Endothelial cell of umbilical vein (primary cell): Measurements from ENCODE around the gene ITPR2. TPM values are rescaled to one million over a fixed set of nuclear protein-coding genes. Genes with fewer than 3 reads are reported as not detected.

Source experiments
- BruUV-seq: library from RNA; stranded (reverse); fragments of 400-500 nt; replicated peaks from 2 replicates; lab custom pipeline; 2021; lab: Mats Ljungman, UMichigan
- CTCF ChIA-PET: fragments of 300-600, 350-600 bp; sonication (Branson Sonifier 250); formaldehyde crosslinking; loops from one replicate; lab custom pipeline; 2021; ENCODE audit warnings: antibody characterized with exemption, inconsistent platforms; lab: Charles Lee
- POLR2A ChIA-PET: fragments of 300-600, 350-600 bp; sonication (Branson Sonifier 250); formaldehyde crosslinking; loops from one replicate; lab custom pipeline; 2021; ENCODE audit warnings: antibody characterized with exemption, inconsistent platforms; lab: Charles Lee
- DNase-seq: peaks from one replicate; pipeline ENCODE4 v3.0.0-alpha.2; 2011; ENCODE audit warnings: low read depth, low spot score
- FAIRE-seq: peaks from 2 replicates; lab custom pipeline; 2011; peaks lifted over from hg19 to GRCh38; lab: Jason Lieb, UNC
- H2AFZ ChIP-seq: 2 replicates; pipeline ENCODE4 v1.6.0; 2012; ENCODE audit warnings: low read depth, low read length, control low read depth, inconsistent platforms
- H3K27ac ChIP-seq: 2 replicates; pipeline ENCODE4 v1.5.1; 2011; ENCODE audit warnings: low read depth, mild to moderate bottlenecking, control low read depth, low read length, moderate library complexity; ENCODE audit not compliant: insufficient read depth
- H3K27me3 ChIP-seq, 2 experiments: 2 replicates each; pipeline versions ENCODE4 v1.6.0 to v1.6.1; 2011; ENCODE audit warnings: low read length in 2 of 2, mixed read lengths in 1 of 2; ENCODE audit not compliant: control insufficient read depth in 2 of 2, insufficient read depth in 2 of 2
- H3K36me3 ChIP-seq, 2 experiments: 2 replicates in 1 of 2; 3 replicates in 1 of 2; pipeline ENCODE4 v1.5.1; 2011; ENCODE audit warnings: low read length in 2 of 2, mild to moderate bottlenecking in 1 of 2, moderate library complexity in 1 of 2; ENCODE audit not compliant: control insufficient read depth in 2 of 2, insufficient read depth in 2 of 2; ENCODE audit errors: extremely low read depth in 1 of 2
- H3K4me1 ChIP-seq: 3 replicates; pipeline ENCODE4 v1.5.1; 2011; ENCODE audit warnings: mild to moderate bottlenecking, low read length; ENCODE audit not compliant: control insufficient read depth, insufficient read depth; ENCODE audit errors: extremely low read depth
- H3K4me2 ChIP-seq: 2 replicates; pipeline ENCODE4 v1.6.1; 2011; ENCODE audit warnings: low read length, control low read depth, mixed read lengths; ENCODE audit not compliant: insufficient read depth
- H3K4me3 ChIP-seq, 3 experiments: fragments of 200-600 bp in 1 of 3; sonication (generic), shearing (Covaris generic) in 1 of 3; replicated peaks in 1 of 3; 2 replicates each; pipeline ENCODE4 v1.5.1; 2011 to 2016; ENCODE audit warnings: control low read depth in 3 of 3, low read length in 3 of 3, mild to moderate bottlenecking in 2 of 3, inconsistent platforms in 1 of 3, low read depth in 1 of 3, moderate library complexity in 1 of 3; ENCODE audit not compliant: insufficient read depth in 1 of 3
- H3K79me2 ChIP-seq: 2 replicates; pipeline ENCODE4 v1.6.0; 2012; ENCODE audit warnings: low read length, inconsistent platforms; ENCODE audit not compliant: control insufficient read depth, insufficient read depth
- H3K9ac ChIP-seq: replicated peaks from 2 replicates; pipeline ENCODE3; 2011; ENCODE audit warnings: low read length, control low read depth; ENCODE audit not compliant: insufficient read depth; ENCODE audit errors: extremely low read depth
- H3K9me1 ChIP-seq: replicated peaks from 3 replicates; pipeline ENCODE4 v1.6.0; 2011; ENCODE audit warnings: mild to moderate bottlenecking, low read length; ENCODE audit not compliant: control insufficient read depth, insufficient read depth; ENCODE audit errors: extremely low read depth
- H3K9me3 ChIP-seq: replicated peaks from 2 replicates; pipeline ENCODE4 v1.5.1; 2012; ENCODE audit warnings: low read length, inconsistent platforms; ENCODE audit not compliant: control insufficient read depth, insufficient read depth
- H4K20me1 ChIP-seq: replicated peaks from 2 replicates; pipeline ENCODE3; 2011; ENCODE audit warnings: mild to moderate bottlenecking, low read length; ENCODE audit not compliant: control insufficient read depth, insufficient read depth; ENCODE audit errors: extremely low read depth
- CTCF ChIP-seq, 2 donors: IDR thresholded peaks; 1 replicate in 1 of 2; 2 replicates in 1 of 2; pipeline ENCODE4 v1.5.1; 2011; ENCODE audit warnings: low read length in 2 of 2, mild to moderate bottlenecking in 2 of 2, moderate library complexity in 2 of 2, control low read depth in 1 of 2, inconsistent platforms in 1 of 2, low read depth in 1 of 2; ENCODE audit not compliant: insufficient read depth in 1 of 2; ENCODE audit errors: extremely low read depth in 1 of 2
- EZH2 ChIP-seq: IDR thresholded peaks from 2 replicates; pipeline ENCODE4 v1.6.1; 2012; ENCODE audit warnings: borderline replicate concordance, low read depth, mild to moderate bottlenecking, moderate library complexity, low read length, inconsistent platforms; ENCODE audit not compliant: severe bottlenecking
- FOS ChIP-seq: IDR thresholded peaks from 2 replicates; pipeline ENCODE4 v1.6.1; 2011; ENCODE audit warnings: mild to moderate bottlenecking, low read length, moderate library complexity, borderline replicate concordance; ENCODE audit not compliant: insufficient read depth
- GATA2 ChIP-seq: IDR thresholded peaks from 2 replicates; pipeline ENCODE4 v1.7.0; 2011; ENCODE audit warnings: low read depth, mild to moderate bottlenecking, moderate library complexity, mixed read lengths, low read length; ENCODE audit not compliant: insufficient read length, insufficient read depth
- JUN ChIP-seq: IDR thresholded peaks from 2 replicates; pipeline ENCODE4 v1.6.1; 2011; ENCODE audit warnings: borderline replicate concordance, low read depth; ENCODE audit not compliant: insufficient read length, insufficient read depth
- MAX ChIP-seq: IDR thresholded peaks from 2 replicates; pipeline ENCODE4 v1.6.1; 2011; ENCODE audit not compliant: insufficient read depth, insufficient read length
- MYC ChIP-seq: IDR thresholded peaks from one replicate; pipeline ENCODE4 v1.6.1; 2011; ENCODE audit warnings: mild to moderate bottlenecking, low read depth, low read length
- POLR2A ChIP-seq: IDR thresholded peaks from 2 replicates; pipeline ENCODE4 v1.6.1; 2012; ENCODE audit warnings: low read depth, mild to moderate bottlenecking, control low read depth, low read length
- POLR2AphosphoS5 ChIP-seq: IDR thresholded peaks from 2 replicates; pipeline ENCODE4 v1.6.1; 2012; ENCODE audit warnings: low read depth, mild to moderate bottlenecking, control low read depth, low read length, moderate library complexity; ENCODE audit not compliant: insufficient read depth
- dilution Hi-C: fragments of 300-500 bp; cut with MboI; formaldehyde crosslinking; loops from one replicate; pipeline ENCODE4 v1.15.0; 2019; ENCODE audit warnings: low sequenced_read_pairs; ENCODE audit not compliant: extremely low pct_ligation_motif_present
- intact Hi-C: fragments of 100-400 bp; cut with micrococcal nuclease; formaldehyde crosslinking; loops from one replicate; pipeline ENCODE4 v1.10.0; 2022
- polyA plus RNA-seq, 4 experiments: library from polyadenylated mRNA; depleted of rRNA in 3 of 4; stranded (reverse) in 3 of 4; unstranded in 1 of 4; fragments of >200 nt; gene quantifications; 2 replicates each; pipeline versions ENCODE4 v1.2.1 to v1.2.3, GENCODE V29; 2011 to 2012; ENCODE audit warnings: missing spikeins in 1 of 4
- total RNA-seq: library from RNA; stranded (reverse); gene quantifications from 2 replicates; pipeline ENCODE4 v1.2.3, GENCODE V29; 2021

Gene ITPR2
- total and polyA plus RNA-seq, 2 donors (not counting 3 experiments of a cell fraction or from before 2014, with no cell fraction given): 16.2 to 86.8 TPM

DNA sequence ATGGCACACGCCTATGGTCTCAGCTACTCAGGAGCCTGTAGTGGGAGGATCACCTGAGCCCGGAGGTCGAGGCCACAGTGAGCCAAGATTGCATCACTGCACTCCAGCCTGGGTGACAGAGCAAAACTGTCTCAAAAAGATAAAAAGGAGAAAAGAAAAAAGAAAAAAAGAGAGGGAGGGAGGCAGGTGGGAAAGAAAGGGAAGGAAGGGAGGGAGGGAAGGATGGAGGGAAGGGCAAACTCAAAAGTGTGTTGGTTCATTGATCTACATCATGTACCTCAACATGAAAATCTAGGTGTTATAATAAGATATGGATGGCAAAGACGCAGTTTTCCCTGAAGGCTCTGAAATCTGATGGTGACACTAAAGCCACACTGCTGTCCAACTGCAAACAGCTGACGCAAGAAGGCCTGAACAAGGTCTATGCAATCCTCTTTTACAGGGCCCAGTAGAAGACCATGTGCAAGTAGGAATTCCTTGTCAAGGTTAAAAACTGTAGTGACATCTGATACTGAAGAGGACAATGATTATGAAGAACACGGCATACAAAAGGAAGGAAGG, 143.6 kb downstream of the ITPR2 start:
- intact Hi-C loops: no loop called here
- H3K4me3 ChIP-seq: no peak overlapping the region
- peak; percentile 71 for FAIRE-seq

More for the DNA sequence above, 143.6 kb downstream of the ITPR2 start:
- peak overlapping the region; percentile 2 for H3K9ac ChIP-seq
- POLR2A ChIA-PET: no interaction called here
- CTCF ChIA-PET: interaction anchor here (0.7 to 4.8 kb wide), 4 partner anchors 8 to 37 kb away, joined by 3 to 37 read pairs (median 9); no protein-coding TSS in a partner anchor
- H3K9me1 ChIP-seq: no peaks in the 10 kb centered on the region
- TF ChIP-seq EZH2: no peak
- no peak for TF ChIP-seq POLR2A
- TF ChIP-seq GATA2: peak; percentile 44
- TF ChIP-seq CTCF (IDR thresholded peaks at IDR 0.05; ENCODE audit: extremely low read depth in 1 of 2, insufficient read depth in 1 of 2, low read depth in 1 of 2, low read length in 2 of 2): no peak
- TF ChIP-seq JUN: no peak
- TF ChIP-seq MYC: no peak
- TF ChIP-seq POLR2AphosphoS5: no peak
- TF ChIP-seq FOS: peak; percentile 4
- no peak for TF ChIP-seq MAX
- peak overlapping the region; percentile 85 for H3K27ac ChIP-seq
- peaks cover 4% of the 10 kb centered on the region for H3K79me2 ChIP-seq
- DNase-seq: peak; percentile 32
- H3K4me2 ChIP-seq: peak overlapping the region; percentile 69
- H4K20me1 ChIP-seq: no peaks in the 10 kb centered on the region
- no peaks in the 10 kb centered on the region for H3K9me3 ChIP-seq
- H3K36me3 ChIP-seq: peaks cover 5 to 6% of the 10 kb centered on the region in 2 experiments
- no peaks in the 10 kb centered on the region for H3K27me3 ChIP-seq
- peaks cover 42% of the 10 kb centered on the region for H3K4me1 ChIP-seq
- dilution Hi-C loops: no loop called here
- H2AFZ ChIP-seq: no peak overlapping the region
- BruUV-seq: no TSS peak
